ENCODE results near the gene CECR2. TPM values are rescaled to one million over a fixed set of nuclear protein-coding genes. Genes with fewer than 3 reads are reported as not detected.

The CECR2 gene
- total and polyA plus RNA-seq, 7 donors = 1.7 to 24.1 (median 19.6) TPM

DNA sequence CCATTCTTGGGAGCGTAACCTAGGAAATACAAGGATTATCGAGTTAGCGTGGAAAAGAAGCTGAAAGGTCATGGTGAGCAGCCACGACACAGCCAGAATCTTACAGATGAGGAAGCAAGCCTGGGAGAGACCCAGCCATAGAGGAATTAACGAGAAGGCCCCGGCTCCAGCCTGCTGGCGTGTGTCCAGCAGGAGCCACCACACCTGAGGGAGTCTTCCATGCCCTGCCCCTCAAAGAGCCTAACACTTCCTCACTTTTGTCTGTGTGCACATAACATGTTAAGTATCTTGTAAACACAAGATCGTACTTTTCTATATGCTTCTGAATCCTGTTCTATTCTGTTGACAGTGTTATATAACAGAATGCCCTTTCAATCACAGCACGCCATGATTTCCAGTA is 18.1 kb downstream of the CECR2 start:
- 50 to 61% (median 52%) methylated on average over 9 of the region's 9 CpGs for WGBS, 3 donors
- H3K4me3 ChIP-seq = no peak overlapping the region
- H3K27ac ChIP-seq = no peak overlapping the region
- no peaks in the 10 kb centered on the region for H3K36me3 ChIP-seq (ENCODE audit: insufficient read depth in 1 of 2, low read depth in 1 of 2)
- no peaks in the 10 kb centered on the region for H3K27me3 ChIP-seq (ENCODE audit: insufficient read depth in 3 of 3, low read length in 2 of 3)
- peaks cover 18% of the 10 kb centered on the region for H3K4me1 ChIP-seq
- TF ChIP-seq, protein P1, sequence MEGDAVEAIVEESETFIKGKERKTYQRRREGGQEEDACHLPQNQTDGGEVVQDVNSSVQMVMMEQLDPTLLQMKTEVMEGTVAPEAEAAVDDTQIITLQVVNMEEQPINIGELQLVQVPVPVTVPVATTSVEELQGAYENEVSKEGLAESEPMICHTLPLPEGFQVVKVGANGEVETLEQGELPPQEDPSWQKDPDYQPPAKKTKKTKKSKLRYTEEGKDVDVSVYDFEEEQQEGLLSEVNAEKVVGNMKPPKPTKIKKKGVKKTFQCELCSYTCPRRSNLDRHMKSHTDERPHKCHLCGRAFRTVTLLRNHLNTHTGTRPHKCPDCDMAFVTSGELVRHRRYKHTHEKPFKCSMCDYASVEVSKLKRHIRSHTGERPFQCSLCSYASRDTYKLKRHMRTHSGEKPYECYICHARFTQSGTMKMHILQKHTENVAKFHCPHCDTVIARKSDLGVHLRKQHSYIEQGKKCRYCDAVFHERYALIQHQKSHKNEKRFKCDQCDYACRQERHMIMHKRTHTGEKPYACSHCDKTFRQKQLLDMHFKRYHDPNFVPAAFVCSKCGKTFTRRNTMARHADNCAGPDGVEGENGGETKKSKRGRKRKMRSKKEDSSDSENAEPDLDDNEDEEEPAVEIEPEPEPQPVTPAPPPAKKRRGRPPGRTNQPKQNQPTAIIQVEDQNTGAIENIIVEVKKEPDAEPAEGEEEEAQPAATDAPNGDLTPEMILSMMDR (IDR thresholded peaks at IDR 0.05) = no peak
- intact Hi-C loops (cut with DNase I) = no loop called here
- DNase-seq (no peak), ATAC-seq (no peak)
- peaks cover 6% of the 10 kb centered on the region for H3K9me3 ChIP-seq

DNA sequence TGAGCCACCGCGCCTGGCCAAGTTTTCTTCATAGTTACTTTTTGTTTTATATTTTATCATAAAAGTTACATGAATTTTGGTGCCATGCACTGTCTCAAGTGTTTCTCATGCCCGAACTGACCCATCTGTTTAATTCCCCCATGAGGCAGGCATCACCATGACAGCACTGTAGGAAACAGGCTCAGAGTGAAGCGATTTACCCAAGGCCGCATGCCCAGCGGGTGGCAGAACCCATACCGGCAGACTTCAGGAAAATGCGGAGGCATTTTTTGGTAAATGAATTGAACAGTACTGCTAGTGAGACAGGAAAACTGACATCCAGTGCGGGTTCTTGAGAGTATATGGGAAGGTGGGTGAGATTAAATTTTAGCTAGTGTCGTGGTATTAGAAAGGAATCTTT is 19.0 kb downstream of the CECR2 start:
- no peak for ATAC-seq
- intact Hi-C loops (cut with DNase I) = no loop called here
- no peaks in the 10 kb centered on the region for H3K27me3 ChIP-seq (ENCODE audit: insufficient read depth in 3 of 3, low read length in 2 of 3)
- WGBS, 3 donors = 84 to 92% (median 88%) methylated on average over 10 of the region's 10 CpGs
- H3K36me3 ChIP-seq (ENCODE audit: insufficient read depth in 1 of 2, low read depth in 1 of 2) = no peaks in the 10 kb centered on the region
- TF ChIP-seq, protein P1 (IDR thresholded peaks at IDR 0.05) = no peak
- DNase-seq = no peak
- no peak overlapping the region for H3K27ac ChIP-seq
- no peak overlapping the region for H3K4me3 ChIP-seq
- peaks cover 6% of the 10 kb centered on the region for H3K9me3 ChIP-seq
- H3K4me1 ChIP-seq = peaks cover 18% of the 10 kb centered on the region

DNA sequence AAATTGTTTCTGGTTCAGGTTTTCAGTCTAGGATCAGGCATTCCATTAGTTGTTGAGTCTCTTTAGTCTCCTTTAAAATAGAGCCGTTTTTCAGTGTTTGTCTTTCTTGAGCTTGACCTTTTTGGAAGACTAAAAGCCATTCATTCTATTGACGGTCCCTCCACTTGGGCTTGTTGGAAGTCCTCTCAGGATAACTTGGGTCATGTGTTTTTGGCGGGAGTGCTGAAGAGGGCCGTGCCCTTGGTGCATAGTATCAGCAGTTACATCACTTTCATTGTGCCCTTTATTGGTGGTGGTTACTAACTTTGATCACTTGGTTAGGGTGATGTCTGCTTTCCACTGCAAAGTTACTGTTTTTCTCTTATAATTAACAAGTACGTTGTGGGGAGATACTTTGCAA is 20.8 kb downstream of the CECR2 start:
- no peaks in the 10 kb centered on the region for H3K27me3 ChIP-seq (ENCODE audit: insufficient read depth in 3 of 3, low read length in 2 of 3)
- H3K36me3 ChIP-seq (ENCODE audit: insufficient read depth in 1 of 2, low read depth in 1 of 2) = no peaks in the 10 kb centered on the region
- H3K27ac ChIP-seq = no peak overlapping the region
- intact Hi-C loops (cut with DNase I) = no loop called here
- H3K4me3 ChIP-seq = no peak overlapping the region
- H3K9me3 ChIP-seq = no peaks in the 10 kb centered on the region
- DNase-seq = no peak
- 26 to 39% (median 27%) methylated on average over 5 of the region's 5 CpGs for WGBS, 3 donors
- ATAC-seq = no peak
- peaks cover 16% of the 10 kb centered on the region for H3K4me1 ChIP-seq
- TF ChIP-seq, protein P1 (IDR thresholded peaks at IDR 0.05) = no peak

DNA sequence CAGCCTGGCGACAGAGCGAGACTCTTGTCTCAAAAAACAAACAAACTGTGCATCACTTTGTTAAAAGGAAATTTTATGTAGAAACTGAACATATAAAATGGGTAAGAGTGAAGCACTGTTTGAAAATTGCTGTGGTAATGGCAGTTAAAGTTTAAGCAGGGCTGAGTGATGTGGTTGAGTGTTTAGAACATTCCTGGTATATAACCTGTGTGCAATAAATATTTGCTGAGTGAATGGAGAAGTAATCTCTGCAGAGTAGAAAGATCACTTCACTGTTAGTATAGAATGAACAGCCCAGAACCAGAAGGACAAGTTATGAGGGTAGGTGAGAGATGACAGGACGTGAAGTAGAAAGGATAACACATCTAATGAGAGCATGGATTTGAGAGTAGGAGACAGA is 27.3 kb downstream of the CECR2 start:
- Histone ChIP-seq H3K4me1 (peaks cover 36% of the 10 kb centered on the region), H3K27ac (peak overlapping the region; percentile 15), H3K36me3 (ENCODE audit: insufficient read depth in 1 of 2, low read depth in 1 of 2) (no peaks in the 10 kb centered on the region), H3K4me3 (no peak overlapping the region), H3K27me3 (ENCODE audit: insufficient read depth in 3 of 3, low read length in 2 of 3) (no peaks in the 10 kb centered on the region), H3K9me3 (no peaks in the 10 kb centered on the region)
- ATAC-seq (peak in 1 of 4 donors; percentile 22), DNase-seq (no peak)
- 87 to 97% (median 93%) methylated on average over 3 of the region's 3 CpGs for WGBS, 3 donors
- intact Hi-C loops (cut with DNase I) = no loop called here
- TF ChIP-seq, protein P1 (IDR thresholded peaks at IDR 0.05) = no peak
